ENCODE data around the gene RPL18A. TPM values are rescaled to one million over a fixed set of nuclear protein-coding genes. Genes with fewer than 3 reads are reported as not detected.

Gene RPL18A
- total and polyA plus RNA-seq, 10 of the 15 experiments (the other 5 are each of a cell fraction or from before 2014, with no cell fraction given), result 1,181 to 3,774 (median 2,300) TPM

DNA sequence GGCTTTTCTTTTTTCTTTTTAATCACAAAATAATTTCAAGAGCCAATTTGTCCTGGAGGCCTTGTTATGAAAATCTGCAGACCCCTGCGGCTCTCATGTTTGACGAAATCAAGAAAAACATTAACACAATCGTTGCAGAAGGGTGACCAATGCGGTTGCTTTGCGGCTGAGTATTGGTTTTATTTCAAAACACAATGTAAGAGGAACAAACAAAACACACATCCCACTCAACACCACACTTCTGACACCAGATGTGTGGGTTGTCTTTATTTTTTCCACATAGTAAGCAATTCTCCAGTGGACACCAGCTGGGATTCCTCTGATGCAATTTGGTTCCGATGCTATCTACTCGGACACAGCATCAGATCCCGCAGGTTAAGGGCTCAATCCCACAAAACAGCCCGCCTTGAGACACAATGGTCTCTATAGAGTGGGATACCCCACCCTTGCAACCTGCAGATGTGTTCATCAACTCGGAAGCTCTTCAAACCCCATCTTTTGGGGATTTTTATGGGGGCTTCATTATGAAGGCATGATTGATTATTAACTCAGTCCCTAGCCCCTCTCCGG is 51.2 kb downstream of the RPL18A start:
- Histone ChIP-seq H3K4me1 (ENCODE audit: control insufficient read depth, insufficient read depth, low read length) (no peaks in the 10 kb centered on the region), H2AFZ (ENCODE audit: control insufficient read depth, low read depth, low read length) (no peak overlapping the region), H3K27me3 (replicated peaks in 1 of 2; ENCODE audit: control insufficient read depth in 2 of 2, insufficient read depth in 2 of 2, low read length in 1 of 2) (no peaks in the 10 kb centered on the region), H3K27ac (ENCODE audit: control insufficient read depth, insufficient read depth) (no peak overlapping the region), H3K9ac (ENCODE audit: control insufficient read depth, insufficient read depth, low read length) (no peak overlapping the region), H3K36me3 (ENCODE audit: control insufficient read depth in 2 of 2, insufficient read depth in 2 of 2, low read length in 1 of 2) (no peaks in the 10 kb centered on the region), H4K20me1 (ENCODE audit: control insufficient read depth, insufficient read depth) (no peaks in the 10 kb centered on the region), H3K4me3 (no peak overlapping the region), H3K79me2 (ENCODE audit: control insufficient read depth, insufficient read depth, low read length) (no peaks in the 10 kb centered on the region), H3K9me3 (replicated peaks; ENCODE audit: control insufficient read depth, insufficient read depth, low read length) (peaks cover 7% of the 10 kb centered on the region; the same call in 1 of the 3 replicates), H3K4me2 (ENCODE audit: control insufficient read depth, insufficient read depth) (no peak overlapping the region)
- no peak for TF ChIP-seq ZSCAN29 (IDR thresholded peaks at IDR 0.05)
- TF ChIP-seq, protein P1, sequence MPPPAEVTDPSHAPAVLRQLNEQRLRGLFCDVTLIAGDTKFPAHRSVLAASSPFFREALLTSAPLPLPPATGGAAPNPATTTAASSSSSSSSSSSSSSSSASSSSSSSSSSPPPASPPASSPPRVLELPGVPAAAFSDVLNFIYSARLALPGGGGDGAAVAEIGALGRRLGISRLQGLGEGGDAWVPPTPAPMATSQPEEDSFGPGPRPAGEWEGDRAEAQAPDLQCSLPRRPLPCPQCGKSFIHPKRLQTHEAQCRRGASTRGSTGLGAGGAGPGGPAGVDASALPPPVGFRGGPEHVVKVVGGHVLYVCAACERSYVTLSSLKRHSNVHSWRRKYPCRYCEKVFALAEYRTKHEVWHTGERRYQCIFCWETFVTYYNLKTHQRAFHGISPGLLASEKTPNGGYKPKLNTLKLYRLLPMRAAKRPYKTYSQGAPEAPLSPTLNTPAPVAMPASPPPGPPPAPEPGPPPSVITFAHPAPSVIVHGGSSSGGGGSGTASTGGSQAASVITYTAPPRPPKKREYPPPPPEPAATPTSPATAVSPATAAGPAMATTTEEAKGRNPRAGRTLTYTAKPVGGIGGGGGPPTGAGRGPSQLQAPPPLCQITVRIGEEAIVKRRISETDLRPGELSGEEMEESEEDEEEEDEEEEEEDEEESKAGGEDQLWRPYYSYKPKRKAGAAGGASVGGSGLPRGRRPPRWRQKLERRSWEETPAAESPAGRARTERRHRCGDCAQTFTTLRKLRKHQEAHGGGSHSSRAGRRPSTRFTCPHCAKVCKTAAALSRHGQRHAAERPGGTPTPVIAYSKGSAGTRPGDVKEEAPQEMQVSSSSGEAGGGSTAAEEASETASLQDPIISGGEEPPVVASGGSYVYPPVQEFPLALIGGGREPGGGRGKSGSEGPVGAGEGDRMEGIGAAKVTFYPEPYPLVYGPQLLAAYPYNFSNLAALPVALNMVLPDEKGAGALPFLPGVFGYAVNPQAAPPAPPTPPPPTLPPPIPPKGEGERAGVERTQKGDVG (CRISPR knock-in tag; IDR thresholded peaks at IDR 0.05), result no peak
- no peak for TF ChIP-seq BHLHE40 (IDR thresholded peaks at IDR 0.05; ENCODE audit: borderline replicate concordance in 1 of 2, low read depth in 2 of 2, low read length in 1 of 2)
- no peak for TF ChIP-seq POLR2AphosphoS2 (IDR thresholded peaks at IDR 0.05; ENCODE audit: low read depth, low read length)
- TF ChIP-seq, protein P2, sequence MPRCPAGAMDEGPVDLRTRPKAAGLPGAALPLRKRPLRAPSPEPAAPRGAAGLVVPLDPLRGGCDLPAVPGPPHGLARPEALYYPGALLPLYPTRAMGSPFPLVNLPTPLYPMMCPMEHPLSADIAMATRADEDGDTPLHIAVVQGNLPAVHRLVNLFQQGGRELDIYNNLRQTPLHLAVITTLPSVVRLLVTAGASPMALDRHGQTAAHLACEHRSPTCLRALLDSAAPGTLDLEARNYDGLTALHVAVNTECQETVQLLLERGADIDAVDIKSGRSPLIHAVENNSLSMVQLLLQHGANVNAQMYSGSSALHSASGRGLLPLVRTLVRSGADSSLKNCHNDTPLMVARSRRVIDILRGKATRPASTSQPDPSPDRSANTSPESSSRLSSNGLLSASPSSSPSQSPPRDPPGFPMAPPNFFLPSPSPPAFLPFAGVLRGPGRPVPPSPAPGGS (IDR thresholded peaks at IDR 0.05; ENCODE audit: borderline replicate concordance, insufficient read depth, low read depth, low read length, poor library complexity, severe bottlenecking), result no peak
- no peak for TF ChIP-seq MTA2 (IDR thresholded peaks at IDR 0.05; ENCODE audit: low read depth)
- TF ChIP-seq NRF1 (conservative IDR thresholded peaks at IDR 0.05; ENCODE audit: low read depth, low read length), result no peak
- BruUV-seq (replicated peaks), result no TSS peak
- ATAC-seq (no peak), FAIRE-seq (no peak), DNase-seq (ENCODE audit: low read depth, low spot score) (no peak)
- RAD21 ChIA-PET (ENCODE audit: unreplicated experiment), result no interaction called here
- POLR2A ChIA-PET, result no interaction called here
- CTCF ChIA-PET, result no interaction called here
- WGBS (ENCODE audit: insufficient coverage, insufficient replicate concordance, low lambda C conversion rate, missing lambda C conversion rate), result 40% methylated on average over 11 of the region's 11 CpGs
- intact Hi-C loops (cut with micrococcal nuclease; ENCODE audit: unreplicated experiment) (no loop called here), in situ Hi-C loops (cut with MboI) (no loop called here)
- SMC1A ChIA-PET (ENCODE audit: uncharacterized antibody, unreplicated experiment), result interaction anchor here (0.6 kb wide), 1 partner anchor 40 kb away, joined by 3 read pairs; no protein-coding TSS in a partner anchor

Small RNA genes lying within 50 kb of the gene (small RNA-seq; reads per million reads assigned to genes)
- not detected for gene SNORA68

Other genes starting within 250 kb of the RPL18A start
Only the 7 nearest of the 12 such genes appear.
- 24.3 and 25.2 TPM in 2 replicates for gene FCHO1, start 108.4 kb upstream of the RPL18A start, total RNA-seq (2014; rRNA removed)
- 12.2 and 12.5 TPM in 2 replicates for gene FCHO1, start 108.4 kb upstream of the RPL18A start, total RNA-seq (2014; rRNA removed; fragmentation: Illumina TruSeq; extraction: Trizol)
- gene FCHO1, start 108.4 kb upstream of the RPL18A start, total RNA-seq (2021), result 36.9 and 45.8 TPM in 2 replicates
- 4.3 and 7.2 TPM in 2 replicates for gene FCHO1, start 108.4 kb upstream of the RPL18A start, polyA plus RNA-seq (2011; rRNA removed)
- gene FCHO1, start 108.4 kb upstream of the RPL18A start, polyA plus RNA-seq (2014; fragmentation: Illumina TruSeq; extraction: Trizol), result 6.9 and 11.7 TPM in 2 replicates
- gene FCHO1, start 108.4 kb upstream of the RPL18A start, polyA plus RNA-seq (2014; fragmentation: Nextera tagmentation; extraction: Ambion mirVana), result under 1 TPM; 0.14 to 0.73 TPM
- 19.2 and 22.7 TPM in 2 replicates for gene FCHO1, start 108.4 kb upstream of the RPL18A start, polyA plus RNA-seq (2014; rRNA removed)
- 10 to 100 TPM; 24.4 to 28.4 TPM for gene FCHO1, start 108.4 kb upstream of the RPL18A start, polyA plus RNA-seq (2016; fragmentation: Nextera tagmentation; extraction: Ambion mirVana)
- gene B3GNT3, start 64.8 kb upstream of the RPL18A start, total RNA-seq (2014; rRNA removed), result 0.22 TPM in 1 of 2 replicates, not detected in the other
- not detected in 2 replicates for gene B3GNT3, start 64.8 kb upstream of the RPL18A start, total RNA-seq (2014; rRNA removed; fragmentation: Illumina TruSeq; extraction: Trizol)
- gene B3GNT3, start 64.8 kb upstream of the RPL18A start, total RNA-seq (2021), result 0.08 TPM in 1 of 2 replicates, not detected in the other
- gene B3GNT3, start 64.8 kb upstream of the RPL18A start, polyA plus RNA-seq (2011; rRNA removed), result not detected in 2 replicates
- gene B3GNT3, start 64.8 kb upstream of the RPL18A start, polyA plus RNA-seq (2014; fragmentation: Illumina TruSeq; extraction: Trizol), result not detected in 2 replicates
- not detected for gene B3GNT3, start 64.8 kb upstream of the RPL18A start, polyA plus RNA-seq (2014; fragmentation: Nextera tagmentation; extraction: Ambion mirVana)
- gene B3GNT3, start 64.8 kb upstream of the RPL18A start, polyA plus RNA-seq (2014; rRNA removed), result not detected in 2 replicates
- gene B3GNT3, start 64.8 kb upstream of the RPL18A start, polyA plus RNA-seq (2016; fragmentation: Nextera tagmentation; extraction: Ambion mirVana), result not detected
- gene INSL3, start 38.4 kb upstream of the RPL18A start, total RNA-seq (2014; rRNA removed), result 0.93 and 1.2 TPM in 2 replicates
- gene INSL3, start 38.4 kb upstream of the RPL18A start, total RNA-seq (2014; rRNA removed; fragmentation: Illumina TruSeq; extraction: Trizol), result 0.32 and 0.36 TPM in 2 replicates
- 0.93 and 1.7 TPM in 2 replicates for gene INSL3, start 38.4 kb upstream of the RPL18A start, total RNA-seq (2021)
- 0.16 and 0.29 TPM in 2 replicates for gene INSL3, start 38.4 kb upstream of the RPL18A start, polyA plus RNA-seq (2011; rRNA removed)
- gene INSL3, start 38.4 kb upstream of the RPL18A start, polyA plus RNA-seq (2014; fragmentation: Illumina TruSeq; extraction: Trizol), result 0.73 TPM in 1 of 2 replicates, not detected in the other
- under 1 TPM; 0.37 to 0.66 TPM for gene INSL3, start 38.4 kb upstream of the RPL18A start, polyA plus RNA-seq (2014; fragmentation: Nextera tagmentation; extraction: Ambion mirVana)
- gene INSL3, start 38.4 kb upstream of the RPL18A start, polyA plus RNA-seq (2014; rRNA removed), result 0.27 and 1.1 TPM in 2 replicates
- gene INSL3, start 38.4 kb upstream of the RPL18A start, polyA plus RNA-seq (2016; fragmentation: Nextera tagmentation; extraction: Ambion mirVana), result 1 to 10 TPM in 1 of 2 experiments, under 1 TPM in 1; 0.78 to 1.9 TPM
- 30.7 and 31.8 TPM in 2 replicates for gene JAK3, start 11.9 kb upstream of the RPL18A start, total RNA-seq (2014; rRNA removed)
- 11.5 and 11.6 TPM in 2 replicates for gene JAK3, start 11.9 kb upstream of the RPL18A start, total RNA-seq (2014; rRNA removed; fragmentation: Illumina TruSeq; extraction: Trizol)
- gene JAK3, start 11.9 kb upstream of the RPL18A start, total RNA-seq (2021), result 64.2 and 67.9 TPM in 2 replicates
- gene JAK3, start 11.9 kb upstream of the RPL18A start, polyA plus RNA-seq (2011; rRNA removed), result 13.1 and 26.9 TPM in 2 replicates
- 9.8 and 13.9 TPM in 2 replicates for gene JAK3, start 11.9 kb upstream of the RPL18A start, polyA plus RNA-seq (2014; fragmentation: Illumina TruSeq; extraction: Trizol)
- 10 to 100 TPM in 1 of 2 experiments, 1 to 10 TPM in 1; 7.8 to 37.2 TPM for gene JAK3, start 11.9 kb upstream of the RPL18A start, polyA plus RNA-seq (2014; fragmentation: Nextera tagmentation; extraction: Ambion mirVana)
- gene JAK3, start 11.9 kb upstream of the RPL18A start, polyA plus RNA-seq (2014; rRNA removed), result 36.8 and 39.1 TPM in 2 replicates
- gene JAK3, start 11.9 kb upstream of the RPL18A start, polyA plus RNA-seq (2016; fragmentation: Nextera tagmentation; extraction: Ambion mirVana), result 10 to 100 TPM; 34.8 to 35.8 TPM
- gene SLC5A5, start 12.0 kb downstream of the RPL18A start, total RNA-seq (2014; rRNA removed), result 0.06 TPM in 1 of 2 replicates, not detected in the other
- 0.05 TPM in 1 of 2 replicates, not detected in the other for gene SLC5A5, start 12.0 kb downstream of the RPL18A start, total RNA-seq (2014; rRNA removed; fragmentation: Illumina TruSeq; extraction: Trizol)
- 0.05 and 0.08 TPM in 2 replicates for gene SLC5A5, start 12.0 kb downstream of the RPL18A start, total RNA-seq (2021)
- 0.04 TPM in 2 replicates for gene SLC5A5, start 12.0 kb downstream of the RPL18A start, polyA plus RNA-seq (2011; rRNA removed)
- gene SLC5A5, start 12.0 kb downstream of the RPL18A start, polyA plus RNA-seq (2014; fragmentation: Illumina TruSeq; extraction: Trizol), result 0.03 TPM in 1 of 2 replicates, not detected in the other
- under 1 TPM; 0.02 to 0.05 TPM for gene SLC5A5, start 12.0 kb downstream of the RPL18A start, polyA plus RNA-seq (2014; fragmentation: Nextera tagmentation; extraction: Ambion mirVana)
- 0.06 TPM in 1 of 2 replicates, not detected in the other for gene SLC5A5, start 12.0 kb downstream of the RPL18A start, polyA plus RNA-seq (2014; rRNA removed)
- gene SLC5A5, start 12.0 kb downstream of the RPL18A start, polyA plus RNA-seq (2016; fragmentation: Nextera tagmentation; extraction: Ambion mirVana), result under 1 TPM in 1 of 2 experiments, not detected in 1; 0.08 TPM
- 50.9 and 70.5 TPM in 2 replicates for gene CCDC124, start 73.1 kb downstream of the RPL18A start, total RNA-seq (2014; rRNA removed)
- gene CCDC124, start 73.1 kb downstream of the RPL18A start, total RNA-seq (2014; rRNA removed; fragmentation: Illumina TruSeq; extraction: Trizol), result 13.3 and 14.4 TPM in 2 replicates
- gene CCDC124, start 73.1 kb downstream of the RPL18A start, total RNA-seq (2021), result 108 and 116 TPM in 2 replicates
- gene CCDC124, start 73.1 kb downstream of the RPL18A start, polyA plus RNA-seq (2011; rRNA removed), result 11.9 and 33.1 TPM in 2 replicates
- 2.0 and 17.7 TPM in 2 replicates for gene CCDC124, start 73.1 kb downstream of the RPL18A start, polyA plus RNA-seq (2014; fragmentation: Illumina TruSeq; extraction: Trizol)
- 10 to 100 TPM in 1 of 2 experiments, 1 to 10 TPM in 1; 3.7 to 16.1 TPM for gene CCDC124, start 73.1 kb downstream of the RPL18A start, polyA plus RNA-seq (2014; fragmentation: Nextera tagmentation; extraction: Ambion mirVana)
- gene CCDC124, start 73.1 kb downstream of the RPL18A start, polyA plus RNA-seq (2014; rRNA removed), result 137 and 153 TPM in 2 replicates
- gene CCDC124, start 73.1 kb downstream of the RPL18A start, polyA plus RNA-seq (2016; fragmentation: Nextera tagmentation; extraction: Ambion mirVana), result 100 to 1,000 TPM; 166 to 184 TPM
- 0.40 and 0.60 TPM in 2 replicates for gene KCNN1, start 107.2 kb downstream of the RPL18A start, total RNA-seq (2014; rRNA removed)
- gene KCNN1, start 107.2 kb downstream of the RPL18A start, total RNA-seq (2014; rRNA removed; fragmentation: Illumina TruSeq; extraction: Trizol), result 0.09 and 0.14 TPM in 2 replicates
- 0.43 and 0.87 TPM in 2 replicates for gene KCNN1, start 107.2 kb downstream of the RPL18A start, total RNA-seq (2021)
- 0.45 and 0.95 TPM in 2 replicates for gene KCNN1, start 107.2 kb downstream of the RPL18A start, polyA plus RNA-seq (2011; rRNA removed)
- gene KCNN1, start 107.2 kb downstream of the RPL18A start, polyA plus RNA-seq (2014; fragmentation: Illumina TruSeq; extraction: Trizol), result 0.04 and 0.10 TPM in 2 replicates
- gene KCNN1, start 107.2 kb downstream of the RPL18A start, polyA plus RNA-seq (2014; fragmentation: Nextera tagmentation; extraction: Ambion mirVana), result under 1 TPM in 1 of 2 experiments, not detected in 1; 0.02 TPM
- gene KCNN1, start 107.2 kb downstream of the RPL18A start, polyA plus RNA-seq (2014; rRNA removed), result 0.13 and 0.31 TPM in 2 replicates
- under 1 TPM; 0.16 TPM for gene KCNN1, start 107.2 kb downstream of the RPL18A start, polyA plus RNA-seq (2016; fragmentation: Nextera tagmentation; extraction: Ambion mirVana)